Esophagus muscularis mucosa (tissue), 4 donors: Measurements from ENCODE around the gene SAMD4B. TPM values are rescaled to one million over a fixed set of nuclear protein-coding genes. Genes with fewer than 3 reads are reported as not detected.

Source experiments
- DNase-seq: peaks from one replicate; pipeline ENCODE4 v3.0.0-alpha.2; 2017; ENCODE audit errors: extremely low spot score
- H3K27ac ChIP-seq, 4 donors: fragments of 200-600 bp; sonication (generic); replicated peaks in 1 of 4; 1 replicate in 3 of 4; 2 replicates in 1 of 4; pipeline ENCODE4 v1.5.1; 2016 to 2019; ENCODE audit warnings: mild to moderate bottlenecking in 1 of 4
- H3K27me3 ChIP-seq, 4 donors: fragments of 200-600 bp; sonication (generic); one replicate each; pipeline versions ENCODE4 v1.5.1 to v1.6.0; 2016 to 2019
- H3K36me3 ChIP-seq, 4 donors: fragments of 200-600 bp; sonication (generic); one replicate each; pipeline ENCODE4 v1.5.1; 2016 to 2019
- H3K4me1 ChIP-seq, 4 donors: fragments of 200-600 bp; sonication (generic); one replicate each; pipeline ENCODE4 v1.5.1; 2016 to 2019
- H3K4me3 ChIP-seq, 4 donors: fragments of 200-600 bp; sonication (generic); 1 replicate in 2 of 4; 2 replicates in 2 of 4; pipeline ENCODE4 v1.5.1; 2016 to 2019; ENCODE audit warnings: mild to moderate bottlenecking in 4 of 4, moderate library complexity in 1 of 4
- H3K9me3 ChIP-seq, 4 donors: fragments of 200-600 bp; sonication (generic); 1 replicate in 3 of 4; 2 replicates in 1 of 4; pipeline ENCODE4 v1.5.1; 2016 to 2019
- EP300 ChIP-seq: sonication (generic); formaldehyde crosslinking; IDR thresholded peaks from one replicate; pipeline ENCODE4 v1.6.1; 2017; ENCODE audit warnings: antibody characterized with exemption
- POLR2A ChIP-seq: fragments of 450-650 bp; IDR thresholded peaks from one replicate; pipeline ENCODE4 v1.6.1; 2017; ENCODE audit warnings: antibody characterized with exemption, moderate library complexity, mild to moderate bottlenecking, low read depth
- POLR2AphosphoS5 ChIP-seq, 2 donors: sonication (generic); formaldehyde crosslinking; IDR thresholded peaks; one replicate each; pipeline ENCODE4 v1.6.1; 2017; ENCODE audit warnings: antibody characterized with exemption in 2 of 2
- WGBS: methylation state at CpG from one replicate; pipeline ENCODE4 v1.1.5; 2018; 5-methylcytosine and 5-hydroxymethylcytosine counted together
- intact Hi-C: fragments of 100-400 bp; cut with DNase I; formaldehyde crosslinking; loops from one replicate; pipeline ENCODE4 v1.15.1; 2023
- total RNA-seq, 4 donors: library from RNA; depleted of rRNA; stranded (reverse); fragments of >200 nt; gene quantifications; one replicate each; pipeline versions ENCODE4 v1.1.0 to v1.2.1, GENCODE V29; 2016
- TF ChIP-seq, protein P1 (sequence below), 3 experiments: fragments of 200-600 bp in 2 of 3; fragments of 450-650 bp in 1 of 3; sonication (generic) in 2 of 3; IDR thresholded peaks; one replicate each; pipeline ENCODE4 v1.5.1; 2017 to 2019; ENCODE audit warnings: antibody characterized with exemption in 3 of 3, mild to moderate bottlenecking in 2 of 3, moderate library complexity in 1 of 3

Gene SAMD4B
- total RNA-seq, 4 donors from 2014 or later: 59.8 to 138 (median 104) TPM

DNA sequence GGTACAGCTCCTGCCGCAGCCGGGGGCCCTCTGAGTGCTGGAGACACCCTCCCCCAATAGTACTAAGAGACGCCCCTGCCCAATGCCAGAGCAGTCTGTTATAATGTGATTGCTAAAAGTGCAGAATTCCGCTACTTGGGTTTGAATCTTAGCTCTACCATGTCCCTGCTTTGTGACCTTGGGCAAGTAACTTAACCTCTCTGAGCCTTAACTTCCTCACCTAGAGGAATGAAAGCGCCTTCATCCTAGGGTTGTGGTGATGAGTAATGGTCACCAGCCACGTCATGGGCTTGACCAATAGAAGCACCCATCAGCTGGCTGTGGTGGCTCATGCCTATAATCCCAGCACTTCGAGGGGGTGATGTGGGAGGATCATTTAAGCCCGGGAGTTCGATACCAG, 76.8 kb downstream of the SAMD4B start:
- no peak overlapping the region for H3K27ac ChIP-seq
- TF ChIP-seq EP300 (no peak), POLR2A (no peak), POLR2AphosphoS5 (IDR thresholded peaks at IDR 0.05) (no peak)
- TF ChIP-seq, protein P1, sequence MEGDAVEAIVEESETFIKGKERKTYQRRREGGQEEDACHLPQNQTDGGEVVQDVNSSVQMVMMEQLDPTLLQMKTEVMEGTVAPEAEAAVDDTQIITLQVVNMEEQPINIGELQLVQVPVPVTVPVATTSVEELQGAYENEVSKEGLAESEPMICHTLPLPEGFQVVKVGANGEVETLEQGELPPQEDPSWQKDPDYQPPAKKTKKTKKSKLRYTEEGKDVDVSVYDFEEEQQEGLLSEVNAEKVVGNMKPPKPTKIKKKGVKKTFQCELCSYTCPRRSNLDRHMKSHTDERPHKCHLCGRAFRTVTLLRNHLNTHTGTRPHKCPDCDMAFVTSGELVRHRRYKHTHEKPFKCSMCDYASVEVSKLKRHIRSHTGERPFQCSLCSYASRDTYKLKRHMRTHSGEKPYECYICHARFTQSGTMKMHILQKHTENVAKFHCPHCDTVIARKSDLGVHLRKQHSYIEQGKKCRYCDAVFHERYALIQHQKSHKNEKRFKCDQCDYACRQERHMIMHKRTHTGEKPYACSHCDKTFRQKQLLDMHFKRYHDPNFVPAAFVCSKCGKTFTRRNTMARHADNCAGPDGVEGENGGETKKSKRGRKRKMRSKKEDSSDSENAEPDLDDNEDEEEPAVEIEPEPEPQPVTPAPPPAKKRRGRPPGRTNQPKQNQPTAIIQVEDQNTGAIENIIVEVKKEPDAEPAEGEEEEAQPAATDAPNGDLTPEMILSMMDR (IDR thresholded peaks at IDR 0.05): no peak
- no peaks in the 10 kb centered on the region for H3K9me3 ChIP-seq
- DNase-seq: no peak
- intact Hi-C loops: no loop called here
- WGBS: 90% methylated on average over 5 of the region's 9 CpGs
- H3K4me1 ChIP-seq: peaks cover 18 to 36% (median 32%) of the 10 kb centered on the region in 4 donors
- H3K36me3 ChIP-seq: peaks cover 24 to 86% (median 84%) of the 10 kb centered on the region in 4 donors
- no peak overlapping the region for H3K4me3 ChIP-seq
- no peaks in the 10 kb centered on the region for H3K27me3 ChIP-seq

DNA sequence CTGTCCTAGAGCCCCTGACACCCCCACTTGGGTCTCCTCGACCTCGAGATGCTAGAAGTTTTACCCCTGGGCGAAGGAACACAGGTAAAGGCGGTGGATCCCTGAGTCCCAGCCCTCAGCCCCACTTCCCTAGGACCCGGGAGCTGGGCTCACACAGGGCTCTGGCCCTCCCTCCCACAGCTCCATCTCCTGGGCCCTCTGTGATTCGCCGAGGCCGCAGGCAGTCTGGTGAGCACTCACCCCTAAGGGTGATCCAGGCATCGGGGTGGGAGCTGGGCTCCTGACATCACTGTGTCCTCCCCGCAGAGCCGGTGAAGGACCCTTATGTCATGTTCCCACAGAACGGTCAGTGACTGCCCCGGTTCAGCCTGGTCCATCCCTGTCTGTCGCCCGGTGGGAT, 78.5 kb downstream of the SAMD4B start:
- Histone ChIP-seq H3K4me3 (no peak overlapping the region), H3K36me3 (peaks cover 24 to 94% (median 92%) of the 10 kb centered on the region in 4 donors), H3K9me3 (no peaks in the 10 kb centered on the region), H3K4me1 (peaks cover 4 to 18% (median 14%) of the 10 kb centered on the region in 4 donors), H3K27ac (peak overlapping the region in 1 of 4 donors; percentile 33), H3K27me3 (no peaks in the 10 kb centered on the region)
- DNase-seq: no peak
- WGBS: 92% methylated on average over 11 of the region's 15 CpGs
- intact Hi-C loops: loop anchor here (10.0 kb wide), 1 partner anchor 76 kb away; the partner anchor contains the start of gene SAMD4B
- TF ChIP-seq POLR2AphosphoS5 (IDR thresholded peaks at IDR 0.05) (no peak), POLR2A (no peak), EP300 (no peak)
- TF ChIP-seq, protein P1 (IDR thresholded peaks at IDR 0.05): no peak

DNA sequence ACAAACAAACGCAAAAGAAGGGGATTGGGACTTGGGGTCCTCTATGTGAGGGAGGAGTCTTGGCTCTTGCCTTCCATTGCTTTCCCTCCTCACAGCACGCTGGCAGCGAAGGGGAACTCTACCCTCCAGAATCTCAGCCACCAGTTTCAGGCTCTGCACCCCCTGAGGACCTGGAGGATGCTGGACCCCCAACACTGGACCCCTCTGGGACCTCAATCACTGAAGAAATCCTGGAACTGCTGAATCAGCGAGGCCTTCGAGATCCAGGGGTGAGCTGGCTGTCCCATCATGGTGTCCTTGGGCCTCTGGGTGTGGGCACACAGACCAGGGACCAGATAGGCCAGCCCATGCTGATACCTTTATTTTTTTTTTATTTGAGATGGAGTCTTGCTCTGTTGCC, 79.8 kb downstream of the SAMD4B start:
- Histone ChIP-seq H3K36me3 (peaks cover 24 to 81% (median 79%) of the 10 kb centered on the region in 4 donors), H3K4me3 (no peak overlapping the region), H3K27me3 (no peaks in the 10 kb centered on the region), H3K9me3 (no peaks in the 10 kb centered on the region), H3K27ac (no peak overlapping the region), H3K4me1 (peaks cover 0 to 6% (median 2%) of the 10 kb centered on the region in 4 donors)
- 92% methylated on average over 5 of the region's 5 CpGs for WGBS
- no peak for DNase-seq
- TF ChIP-seq POLR2AphosphoS5 (IDR thresholded peaks at IDR 0.05) (no peak), EP300 (no peak), POLR2A (no peak)
- TF ChIP-seq, protein P1 (IDR thresholded peaks at IDR 0.05): no peak
- intact Hi-C loops: loop anchor here (10.0 kb wide), 1 partner anchor 77 kb away; the partner anchor contains the start of gene SAMD4B

DNA sequence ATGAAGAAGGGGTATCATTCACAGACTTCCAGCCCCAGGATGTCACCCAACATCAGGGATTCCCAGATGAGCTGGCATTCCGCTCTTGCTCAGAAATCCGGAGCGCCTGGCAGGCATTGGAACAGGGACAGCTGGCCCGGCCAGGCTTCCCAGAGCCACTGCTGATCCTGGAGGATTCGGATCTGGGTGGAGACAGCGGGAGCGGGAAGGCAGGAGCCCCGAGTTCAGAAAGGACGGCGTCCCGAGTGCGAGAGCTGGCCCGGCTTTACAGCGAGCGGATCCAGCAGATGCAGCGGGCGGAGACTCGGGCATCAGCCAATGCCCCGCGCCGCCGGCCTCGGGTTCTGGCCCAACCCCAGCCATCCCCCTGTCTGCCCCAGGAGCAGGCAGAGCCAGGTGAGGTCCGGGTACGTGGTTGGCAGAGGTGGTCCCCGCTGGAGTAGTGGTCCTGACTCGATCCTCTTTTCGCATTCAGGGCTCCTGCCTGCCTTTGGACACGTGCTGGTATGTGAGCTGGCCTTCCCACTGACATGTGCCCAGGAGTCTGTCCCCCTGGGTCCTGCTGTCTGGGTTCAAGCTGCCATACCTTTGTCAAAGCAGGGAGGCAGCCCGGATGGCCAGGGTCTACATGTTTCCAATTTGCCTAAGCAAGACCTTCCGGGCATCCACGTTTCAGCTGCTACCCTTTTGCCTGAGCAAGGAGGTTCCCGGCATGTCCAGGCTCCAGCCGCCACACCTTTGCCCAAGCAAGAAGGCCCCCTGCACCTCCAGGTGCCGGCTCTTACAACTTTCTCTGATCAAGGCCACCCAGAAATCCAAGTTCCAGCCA, 81.3 kb downstream of the SAMD4B start:
- TF ChIP-seq POLR2AphosphoS5 (IDR thresholded peaks at IDR 0.05) (peak in 1 of 2 donors; percentile 7), POLR2A (no peak)
- WGBS: 93% methylated on average over 15 of the region's 35 CpGs
- intact Hi-C loops: loop anchor here (10.0 kb wide), 1 partner anchor 79 kb away; the partner anchor contains the start of gene SAMD4B
- H3K9me3 ChIP-seq: no peaks in the 10 kb centered on the region
- peaks cover 16 to 67% (median 65%) of the 10 kb centered on the region in 4 donors for H3K36me3 ChIP-seq
- no peaks in the 10 kb centered on the region for H3K27me3 ChIP-seq
- DNase-seq: no peak
- no peak overlapping the region for H3K4me3 ChIP-seq
- H3K27ac ChIP-seq: no peak overlapping the region
- peaks cover 8 to 12% (median 11%) of the 10 kb centered on the region in 4 donors for H3K4me1 ChIP-seq

DNA sequence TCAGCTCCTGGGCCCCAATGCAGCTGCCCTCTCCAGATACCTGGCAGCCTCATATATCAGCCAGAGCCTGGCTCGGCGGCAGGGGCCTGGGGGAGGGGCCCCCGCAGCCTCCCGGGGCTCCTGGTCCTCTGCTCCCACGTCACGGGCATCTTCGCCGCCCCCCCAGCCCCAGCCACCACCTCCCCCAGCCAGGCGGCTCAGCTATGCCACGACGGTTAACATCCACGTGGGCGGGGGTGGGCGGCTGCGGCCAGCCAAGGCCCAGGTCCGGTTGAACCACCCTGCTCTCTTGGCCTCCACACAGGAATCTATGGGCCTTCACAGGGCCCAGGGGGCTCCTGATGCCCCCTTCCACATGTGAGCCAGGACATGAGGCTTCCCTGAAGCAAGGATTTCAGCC, 82.7 kb downstream of the SAMD4B start:
- 61% methylated on average over 9 of the region's 16 CpGs for WGBS
- Histone ChIP-seq H3K27ac (no peak overlapping the region), H3K9me3 (no peaks in the 10 kb centered on the region), H3K27me3 (no peaks in the 10 kb centered on the region), H3K36me3 (peaks cover 10 to 52% (median 50%) of the 10 kb centered on the region in 4 donors), H3K4me3 (no peak overlapping the region), H3K4me1 (peaks cover 19 to 26% (median 24%) of the 10 kb centered on the region in 4 donors)
- intact Hi-C loops: loop anchor here (10.0 kb wide), 1 partner anchor 80 kb away; the partner anchor contains the start of gene SAMD4B
- no peak for DNase-seq
- TF ChIP-seq, protein P1 (IDR thresholded peaks at IDR 0.05): no peak
- no peak for TF ChIP-seq POLR2AphosphoS5 (IDR thresholded peaks at IDR 0.05)
- no peak for TF ChIP-seq POLR2A
- TF ChIP-seq EP300: no peak
